C1 segment of cervical spinal cord (tissue), 14 donors: ENCODE data around the gene CYSTM1.

Source experiments
- DNase-seq, 14 donors: peaks; one replicate each; lab custom pipeline; 2025; lab: John Stamatoyannopoulos, UW

CYSTM1 gene

GRCh38 chr5:140207250-140207964, 32.4 kb downstream of the CYSTM1 start:
- DNase-seq, result no peak

- no peak for DNase-seq
These were observed 33.1 kb downstream of the CYSTM1 start for GRCh38 chr5:140208065-140208464.

- DNase-seq, result no peak
These were observed 38.5 kb downstream of the CYSTM1 start for GRCh38 chr5:140213370-140213983.

DNA sequence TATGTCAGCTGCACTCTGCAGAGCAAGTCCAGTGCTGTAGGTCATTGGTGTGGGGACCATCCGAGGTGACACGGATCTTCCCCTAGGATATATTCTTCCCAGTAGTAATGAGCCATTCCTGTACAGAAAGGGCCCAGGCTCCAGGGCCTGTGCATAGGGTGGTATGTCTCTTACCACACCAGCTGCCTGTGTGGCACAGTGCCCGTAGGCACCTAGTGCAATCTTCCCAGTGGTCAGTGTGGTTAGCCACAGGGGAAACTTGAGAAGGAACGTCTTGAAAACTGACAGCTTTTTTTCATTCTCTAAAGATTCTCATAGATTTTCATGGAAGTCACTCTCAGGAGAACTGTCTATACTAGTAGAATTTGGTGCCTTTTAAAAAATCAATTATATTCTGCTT, 39.8 kb downstream of the CYSTM1 start:
- DNase-seq, result no peak

GRCh38 chr5:140215276-140215675, 40.3 kb downstream of the CYSTM1 start:
- no peak for DNase-seq

DNA sequence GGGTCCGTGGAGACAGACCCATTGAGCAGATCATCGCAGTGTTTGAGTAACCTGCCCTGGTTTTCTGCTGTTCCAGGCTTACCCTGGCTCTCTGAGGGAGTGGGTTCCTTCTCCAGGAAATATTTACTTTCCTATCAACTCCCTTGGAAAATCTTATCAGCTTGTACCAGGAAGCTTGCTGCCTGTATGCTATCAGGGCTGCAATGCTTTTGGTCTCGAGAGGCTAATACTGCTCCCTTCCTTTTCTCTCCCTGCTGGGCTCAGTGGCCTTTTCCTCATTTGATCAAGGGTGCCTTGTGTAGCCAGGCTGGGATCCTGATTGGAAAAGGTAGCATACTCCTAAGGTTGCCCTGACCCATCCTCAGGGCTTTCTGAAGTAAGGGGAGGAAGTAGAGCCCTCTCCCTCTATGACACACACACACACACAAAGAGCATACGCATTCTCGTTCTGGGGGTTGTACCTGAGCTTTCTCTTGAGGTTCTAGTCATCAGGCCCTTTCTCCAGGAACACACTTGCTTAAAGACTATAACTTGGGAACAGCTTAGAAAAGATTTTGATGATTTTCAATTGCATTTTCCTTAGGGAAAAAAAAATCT, 41.6 kb downstream of the CYSTM1 start:
- no peak for DNase-seq

- DNase-seq, result no peak
These were observed 42.5 kb downstream of the CYSTM1 start for GRCh38 chr5:140217299-140218026.

GRCh38 chr5:140219068-140219991, 44.3 kb downstream of the CYSTM1 start:
- DNase-seq, result peak in 1 of 14 donors; percentile 49

- no peak for DNase-seq
These were observed 45.2 kb downstream of the CYSTM1 start for GRCh38 chr5:140220032-140220697.

GRCh38 chr5:140220698-140221064, 45.7 kb downstream of the CYSTM1 start:
- peak in 1 of 14 donors; percentile 38 for DNase-seq

DNA sequence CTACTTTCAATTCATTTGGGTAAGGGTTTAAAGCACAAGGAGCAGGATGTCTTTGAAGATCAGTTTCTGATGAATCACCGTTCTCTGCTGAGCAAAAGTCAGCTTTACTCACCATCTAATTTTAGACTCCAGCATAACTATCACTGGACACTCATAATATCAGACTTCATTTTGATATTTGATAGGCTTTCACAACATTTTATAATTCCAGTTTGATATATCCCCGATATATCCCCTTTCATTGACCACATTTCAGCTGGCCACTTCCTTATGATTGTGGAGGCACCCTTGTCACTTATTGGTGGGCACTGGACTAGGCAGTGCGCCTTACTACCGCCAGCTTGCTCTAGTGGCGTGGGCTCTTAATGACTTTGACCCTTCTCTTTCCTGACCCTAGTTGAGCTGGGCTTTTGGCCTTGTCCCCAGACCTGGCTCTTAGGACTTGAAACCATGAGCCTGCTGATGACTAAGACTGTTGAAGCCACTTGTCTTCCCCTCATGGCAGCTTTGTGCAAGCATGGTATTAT, 46.8 kb downstream of the CYSTM1 start:
- DNase-seq, result no peak

- DNase-seq, result no peak
These were observed 47.4 kb downstream of the CYSTM1 start for GRCh38 chr5:140222416-140222815.

- DNase-seq, result no peak
These were observed 48.6 kb downstream of the CYSTM1 start for GRCh38 chr5:140223567-140223966.

DNA sequence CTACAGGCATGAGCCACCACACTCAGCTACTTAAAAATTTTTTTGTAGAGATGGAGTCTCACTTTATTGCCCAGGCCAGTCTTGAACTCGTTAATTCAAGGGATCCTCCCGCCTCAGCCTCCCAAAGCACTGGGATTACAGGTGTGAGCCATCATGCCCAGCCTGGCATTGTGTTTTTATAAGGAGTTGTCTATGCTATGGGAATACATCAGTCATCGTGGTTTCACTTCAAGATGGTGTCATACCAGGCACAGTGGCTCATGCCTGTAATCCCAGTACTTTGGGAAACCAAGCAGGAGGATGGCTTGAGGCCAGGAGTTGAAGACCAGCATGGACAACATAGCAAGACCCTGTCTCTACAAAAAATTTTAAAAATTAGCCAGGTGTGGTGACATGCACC, 49.7 kb downstream of the CYSTM1 start:
- DNase-seq, result no peak

GRCh38 chr5:140225396-140225795, 50.4 kb downstream of the CYSTM1 start:
- no peak for DNase-seq

- DNase-seq, result no peak
These were observed 52.1 kb downstream of the CYSTM1 start for GRCh38 chr5:140227046-140227445.

DNA sequence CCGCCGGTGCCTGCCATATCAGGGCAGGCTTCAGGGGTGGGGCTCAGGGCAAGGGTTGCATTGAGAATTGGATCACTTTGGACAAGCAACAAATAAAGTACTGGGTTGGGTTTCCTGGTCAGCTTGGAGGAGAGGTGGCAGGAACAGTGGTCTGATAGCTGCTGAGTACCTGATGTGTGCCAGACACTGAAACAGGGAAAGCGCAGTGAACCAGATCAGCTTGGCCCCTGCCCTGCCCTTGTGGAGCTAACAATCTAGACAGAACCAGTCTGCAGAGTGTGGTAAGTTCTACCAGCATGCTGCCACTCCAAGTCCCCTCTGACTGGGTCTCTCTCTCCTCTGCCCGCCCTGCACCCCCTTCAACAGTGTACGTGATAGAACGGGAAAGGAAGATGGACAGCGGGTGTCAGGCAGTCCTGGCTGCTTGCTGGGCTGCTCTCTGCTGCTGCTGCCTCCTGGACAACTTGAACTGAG, 53.4 kb downstream of the CYSTM1 start:
- DNase-seq, result no peak

GRCh38 chr5:140230373-140230772, 55.4 kb downstream of the CYSTM1 start:
- DNase-seq, result no peak

DNA sequence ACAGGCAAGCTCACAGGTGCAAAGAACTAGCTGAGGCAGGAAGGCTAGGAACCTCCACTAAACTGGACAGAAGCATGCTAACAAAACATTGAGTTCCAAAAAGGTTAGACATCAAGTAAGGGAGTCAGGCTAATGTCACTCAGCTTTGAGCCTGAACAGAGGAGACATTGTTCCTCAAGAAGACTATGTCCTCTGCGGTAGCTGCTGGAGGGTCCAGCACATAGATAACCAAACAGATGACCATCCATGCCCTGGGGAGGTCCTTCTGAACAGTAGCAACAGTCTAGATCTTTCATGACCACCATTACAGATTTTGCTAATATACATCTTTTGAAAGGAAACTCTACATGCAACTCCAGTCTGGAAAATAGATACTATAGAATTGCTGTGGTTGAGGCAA, 57.7 kb downstream of the CYSTM1 start:
- no peak for DNase-seq

- no peak for DNase-seq
These were observed 59.5 kb downstream of the CYSTM1 start for GRCh38 chr5:140234377-140234989.
